Stomach (tissue), 9 donors: Measurements from ENCODE around the gene ATG4C. TPM values are rescaled to one million over a fixed set of nuclear protein-coding genes. Genes with fewer than 3 reads are reported as not detected.
A peak's percentile ranks its signal among the peaks of the same experiment; 100 is the strongest.

Experiments used
- DNase-seq, 2 donors: peaks; one replicate each; pipeline versions ENCODE4 v3.0.0 to v3.0.0-alpha.2; 2013 to 2019
- H3K27ac ChIP-seq, 5 donors: fragments of 200-600 bp in 4 of 5; sonication (generic) in 4 of 5; one replicate each; pipeline ENCODE4 v1.5.1; 2013 to 2019; ENCODE audit warnings: mild to moderate bottlenecking in 1 of 5, moderate library complexity in 1 of 5
- H3K27me3 ChIP-seq, 3 donors: fragments of 200-600 bp; sonication (generic); one replicate each; pipeline ENCODE4 v1.5.1; 2017 to 2019; ENCODE audit warnings: mixed run types in 1 of 3
- H3K36me3 ChIP-seq, 4 donors: fragments of 200-600 bp; sonication (generic); 1 replicate in 3 of 4; 2 replicates in 1 of 4; pipeline ENCODE4 v1.5.1; 2016 to 2019
- H3K4me1 ChIP-seq, 4 donors: fragments of 200-600 bp; sonication (generic); one replicate each; pipeline ENCODE4 v1.5.1; 2016 to 2019
- H3K4me3 ChIP-seq, 4 donors: fragments of 200-600 bp; sonication (generic) in 3 of 4; one replicate each; pipeline ENCODE4 v1.5.1; 2016 to 2019; ENCODE audit warnings: mild to moderate bottlenecking in 1 of 4
- H3K9me3 ChIP-seq, 4 donors: fragments of 200-600 bp; sonication (generic); one replicate each; pipeline ENCODE4 v1.5.1; 2016 to 2019
- CTCF ChIP-seq, 7 experiments: fragments of 450-650 bp in 4 of 7; fragments of 200-600 bp in 3 of 7; sonication (generic) in 3 of 7; IDR thresholded peaks; one replicate each; pipeline ENCODE4 v1.5.1; 2016 to 2019; ENCODE audit warnings: antibody characterized with exemption in 7 of 7, control low read depth in 2 of 7, mild to moderate bottlenecking in 1 of 7
- EP300 ChIP-seq: sonication (generic); formaldehyde crosslinking; IDR thresholded peaks from one replicate; pipeline ENCODE4 v1.6.1; 2017; ENCODE audit warnings: antibody characterized with exemption
- POLR2A ChIP-seq, 4 donors: fragments of 450-650 bp; IDR thresholded peaks; one replicate each; pipeline ENCODE4 v1.6.1; 2016; ENCODE audit warnings: antibody characterized with exemption in 4 of 4, control low read depth in 2 of 4, mild to moderate bottlenecking in 1 of 4, moderate library complexity in 1 of 4
- POLR2AphosphoS5 ChIP-seq, 3 donors: sonication (generic); formaldehyde crosslinking; IDR thresholded peaks; one replicate each; pipeline ENCODE4 v1.6.1; 2016; ENCODE audit warnings: antibody characterized with exemption in 3 of 3
- WGBS, 5 donors: extraction: QIAGEN DNeasy Blood & Tissue Kit in 3 of 5; methylation state at CpG; one replicate each; pipeline versions ENCODE4 v1.1.5 to v1.1.7; 2013 to 2018; 5-methylcytosine and 5-hydroxymethylcytosine counted together
- intact Hi-C: fragments of 100-400 bp; cut with DNase I; formaldehyde crosslinking; loops from one replicate; pipeline ENCODE4 v1.15.1; 2023; ENCODE audit warnings: low total_unique reads
- polyA plus RNA-seq, 3 donors: library from polyadenylated mRNA; stranded (reverse); fragments of 200-250 nt; gene quantifications; one replicate each; pipeline ENCODE4 v1.2.3, GENCODE V29; 2013
- total RNA-seq, 5 donors: library from RNA; depleted of rRNA; stranded (reverse); fragments of >200 nt; gene quantifications; one replicate each; pipeline versions ENCODE4 v1.1.0 to v1.2.3, GENCODE V29; 2014 to 2016
- donor health status: healthy with polysubstance abuse.
- donor health status: Bipolar disorder and iron deficiency.
- donor health status: healthy.

The ATG4C gene
- total and polyA plus RNA-seq, 8 donors, result 2.3 to 42.4 (median 6.9) TPM

GRCh38 chr1:62856960-62857359, 73.0 kb downstream of the ATG4C start:
- whole genome bisulfite sequencing, 5 donors, result 84 to 92% (median 87%) methylated on average over 9 of the region's 9 CpGs
- H3K4me1 ChIP-seq, result no peaks in the 10 kb centered on the region
- no peak overlapping the region for H3K4me3 ChIP-seq
- no peaks in the 10 kb centered on the region for H3K9me3 ChIP-seq
- TF ChIP-seq CTCF (IDR thresholded peaks at IDR 0.05) (no peak), POLR2AphosphoS5 (IDR thresholded peaks at IDR 0.05) (no peak), POLR2A (IDR thresholded peaks at IDR 0.05) (no peak), EP300 (no peak)
- H3K36me3 ChIP-seq, result peaks cover 0 to 40% (median 25%) of the 10 kb centered on the region in 4 donors
- intact Hi-C loops, result no loop called here
- no peak for DNase-seq
- H3K27ac ChIP-seq, result no peak overlapping the region
- no peaks in the 10 kb centered on the region for H3K27me3 ChIP-seq

- no peak for TF ChIP-seq CTCF (IDR thresholded peaks at IDR 0.05)
- no peak for TF ChIP-seq EP300
- no peak for TF ChIP-seq POLR2A (IDR thresholded peaks at IDR 0.05)
- no peak for TF ChIP-seq POLR2AphosphoS5 (IDR thresholded peaks at IDR 0.05)
- H3K36me3 ChIP-seq, result no peaks in the 10 kb centered on the region
- DNase-seq, result no peak
- H3K27ac ChIP-seq, result no peak overlapping the region
- H3K9me3 ChIP-seq, result no peaks in the 10 kb centered on the region
- intact Hi-C loops, result no loop called here
- H3K4me3 ChIP-seq, result no peak overlapping the region
- no peaks in the 10 kb centered on the region for H3K4me1 ChIP-seq
- H3K27me3 ChIP-seq, result no peaks in the 10 kb centered on the region
- 54 to 74% (median 60%) methylated on average over 3 of the region's 3 CpGs for WGBS, 5 donors
Observed at GRCh38 chr1:62869217-62869754, 85.4 kb downstream of the ATG4C start.

- Histone ChIP-seq H3K9me3 (no peaks in the 10 kb centered on the region), H3K4me3 (no peak overlapping the region), H3K27me3 (no peaks in the 10 kb centered on the region), H3K4me1 (no peaks in the 10 kb centered on the region), H3K36me3 (no peaks in the 10 kb centered on the region), H3K27ac (no peak overlapping the region)
- intact Hi-C loops, result no loop called here
- no peak for DNase-seq
- WGBS, 5 donors, result 94 to 98% (median 95%) methylated on average over 1 of the region's 1 CpG
- TF ChIP-seq CTCF (IDR thresholded peaks at IDR 0.05), result no peak
- TF ChIP-seq POLR2AphosphoS5 (IDR thresholded peaks at IDR 0.05), result no peak
- no peak for TF ChIP-seq EP300
- no peak for TF ChIP-seq POLR2A (IDR thresholded peaks at IDR 0.05)
Observed at GRCh38 chr1:62870148-62870547, 86.2 kb downstream of the ATG4C start.

- H3K4me3 ChIP-seq, result no peak overlapping the region
- H3K36me3 ChIP-seq, result no peaks in the 10 kb centered on the region
Observed at GRCh38 chr1:62875676-62876075, 91.7 kb downstream of the ATG4C start.

More at GRCh38 chr1:62875676-62876075, 91.7 kb downstream of the ATG4C start:
- H3K27me3 ChIP-seq, result no peaks in the 10 kb centered on the region
- H3K9me3 ChIP-seq, result peaks cover 0 to 15% (median 8%) of the 10 kb centered on the region in 4 donors
- TF ChIP-seq POLR2AphosphoS5 (IDR thresholded peaks at IDR 0.05), result no peak
- TF ChIP-seq CTCF (IDR thresholded peaks at IDR 0.05), result no peak
- no peak for TF ChIP-seq EP300
- no peak for TF ChIP-seq POLR2A (IDR thresholded peaks at IDR 0.05)
- DNase-seq, result peak in 1 of 2 donors; percentile 22
- intact Hi-C loops, result no loop called here
- H3K27ac ChIP-seq, result no peak overlapping the region
- no peaks in the 10 kb centered on the region for H3K4me1 ChIP-seq
- 43 to 61% (median 58%) methylated on average over 3 of the region's 3 CpGs for WGBS, 5 donors
